ENCODE data around the gene SIPA1L3.

DNA sequence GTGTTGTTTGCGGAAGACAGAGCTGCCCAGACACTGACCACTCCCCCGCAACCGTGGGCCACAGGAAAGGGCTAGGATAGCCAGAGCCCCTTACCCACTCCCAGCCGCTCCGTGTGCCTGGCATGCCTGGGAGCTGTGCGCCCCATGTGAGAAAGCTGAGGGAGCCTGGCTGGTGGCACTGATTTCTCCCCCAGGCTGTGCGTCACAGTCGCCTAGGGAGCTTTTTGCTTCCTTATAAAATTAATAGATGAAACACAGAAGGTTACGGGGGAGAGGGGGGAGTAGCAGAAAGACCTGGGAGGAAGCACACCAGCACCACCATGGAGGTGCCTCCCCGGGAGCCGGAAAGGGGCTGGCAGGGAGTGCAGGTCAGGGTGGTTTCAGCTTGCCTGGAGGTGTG lies 292.3 kb downstream of the SIPA1L3 start:
- TF ChIP-seq, protein P1, sequence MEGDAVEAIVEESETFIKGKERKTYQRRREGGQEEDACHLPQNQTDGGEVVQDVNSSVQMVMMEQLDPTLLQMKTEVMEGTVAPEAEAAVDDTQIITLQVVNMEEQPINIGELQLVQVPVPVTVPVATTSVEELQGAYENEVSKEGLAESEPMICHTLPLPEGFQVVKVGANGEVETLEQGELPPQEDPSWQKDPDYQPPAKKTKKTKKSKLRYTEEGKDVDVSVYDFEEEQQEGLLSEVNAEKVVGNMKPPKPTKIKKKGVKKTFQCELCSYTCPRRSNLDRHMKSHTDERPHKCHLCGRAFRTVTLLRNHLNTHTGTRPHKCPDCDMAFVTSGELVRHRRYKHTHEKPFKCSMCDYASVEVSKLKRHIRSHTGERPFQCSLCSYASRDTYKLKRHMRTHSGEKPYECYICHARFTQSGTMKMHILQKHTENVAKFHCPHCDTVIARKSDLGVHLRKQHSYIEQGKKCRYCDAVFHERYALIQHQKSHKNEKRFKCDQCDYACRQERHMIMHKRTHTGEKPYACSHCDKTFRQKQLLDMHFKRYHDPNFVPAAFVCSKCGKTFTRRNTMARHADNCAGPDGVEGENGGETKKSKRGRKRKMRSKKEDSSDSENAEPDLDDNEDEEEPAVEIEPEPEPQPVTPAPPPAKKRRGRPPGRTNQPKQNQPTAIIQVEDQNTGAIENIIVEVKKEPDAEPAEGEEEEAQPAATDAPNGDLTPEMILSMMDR (conservative IDR thresholded peaks at IDR 0.05 in 1 of 2, IDR thresholded peaks at IDR 0.05 in 1 of 2; ENCODE audit: extremely low read depth in 1 of 2, insufficient read depth in 1 of 2, low read depth in 1 of 2, low read length in 2 of 2) = no peak
- TF ChIP-seq EZH2 (IDR thresholded peaks at IDR 0.05; ENCODE audit: borderline replicate concordance, low read length) = no peak

All from mammary epithelial cell (primary cell).